Glomerular endothelial cell (primary cell): ENCODE measurements around the gene RPL18A. TPM values are rescaled to one million over a fixed set of nuclear protein-coding genes. Genes with fewer than 3 reads are reported as not detected.

Experiments used
- DNase-seq: peaks from one replicate; pipeline ENCODE4 v3.0.0-alpha.2; 2011; ENCODE audit warnings: low read depth, low spot score; ENCODE audit errors: extremely low read depth
- total RNA-seq: library from RNA; depleted of rRNA; stranded (reverse); fragments of >200 nt; gene quantifications from 2 replicates; pipeline ENCODE4 v1.2.3, GENCODE V29; 2015

Gene RPL18A
- total RNA-seq, 1 donor from 2014 or later = 1,326 TPM

GRCh38 chr19:17908244-17908643 is 48.5 kb downstream of the RPL18A start:
- no peak for DNase-seq

- DNase-seq = no peak
Measured at GRCh38 chr19:17909003-17909732, 49.5 kb downstream of the RPL18A start.

- DNase-seq = no peak
Measured at GRCh38 chr19:17910791-17911360, 51.2 kb downstream of the RPL18A start.

Other genes with a start within 250 kb of the RPL18A start
- gene UNC13A, start 171.6 kb upstream of the RPL18A start, total RNA-seq = 0.19 and 0.70 TPM in 2 replicates
- gene MAP1S, start 140.4 kb upstream of the RPL18A start, total RNA-seq = 72.2 and 141 TPM in 2 replicates
- gene FCHO1, start 108.4 kb upstream of the RPL18A start, total RNA-seq = 0.93 and 3.1 TPM in 2 replicates
- gene B3GNT3, start 64.8 kb upstream of the RPL18A start, total RNA-seq = not detected in 2 replicates
- gene INSL3, start 38.4 kb upstream of the RPL18A start, total RNA-seq = not detected in 2 replicates
- gene JAK3, start 11.9 kb upstream of the RPL18A start, total RNA-seq = 12.1 and 25.9 TPM in 2 replicates
- not detected in 2 replicates for gene SLC5A5, start 12.0 kb downstream of the RPL18A start, total RNA-seq
- 94.4 and 103 TPM in 2 replicates for gene CCDC124, start 73.1 kb downstream of the RPL18A start, total RNA-seq
- gene KCNN1, start 107.2 kb downstream of the RPL18A start, total RNA-seq = 0.41 and 2.3 TPM in 2 replicates
- gene ARRDC2, start 148.3 kb downstream of the RPL18A start, total RNA-seq = 15.5 and 38.1 TPM in 2 replicates
- 0.12 and 0.19 TPM in 2 replicates for gene IL12RB1, start 227.0 kb downstream of the RPL18A start, total RNA-seq
- gene MAST3, start 237.9 kb downstream of the RPL18A start, total RNA-seq = 7.9 and 8.3 TPM in 2 replicates